ENCODE data around the gene HNF1A.
A peak's percentile ranks its signal among the peaks of the same experiment; 100 is the strongest.

Gene HNF1A

DNA sequence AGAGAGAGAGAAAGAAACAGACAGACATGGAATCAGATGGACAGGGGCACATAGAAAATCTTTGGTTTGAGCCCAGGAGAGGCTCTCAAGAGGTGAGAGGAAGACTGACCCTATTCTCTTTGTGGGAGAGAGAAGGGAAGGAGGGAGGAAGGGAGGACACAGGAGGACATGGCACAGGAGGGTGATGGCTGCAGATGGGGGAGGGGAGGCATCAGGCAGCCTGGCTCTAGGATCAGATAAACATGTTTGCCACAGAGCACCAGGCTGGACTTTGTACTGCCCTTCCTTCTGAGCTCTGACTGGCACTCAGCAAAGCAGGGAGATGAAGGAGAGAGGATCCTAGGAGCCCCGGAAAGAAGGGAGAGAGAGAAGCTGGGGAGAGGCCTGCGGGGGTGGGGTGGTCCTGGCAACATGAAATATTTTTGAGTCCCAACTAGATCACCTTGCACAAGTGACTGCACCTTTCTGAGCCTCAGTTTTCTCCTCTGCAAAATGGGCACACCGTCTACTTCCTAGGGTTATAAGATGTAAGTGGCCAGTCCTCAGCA is 6.1 kb downstream of the HNF1A start:
- H3K4ac ChIP-seq (ENCODE audit: low read length), result no peak overlapping the region
- H3K9me3 ChIP-seq (replicated peaks in 1 of 2; ENCODE audit: control insufficient read depth in 2 of 2, insufficient read depth in 1 of 2, low read depth in 1 of 2, low read length in 2 of 2), result no peaks in the 10 kb centered on the region
- DNase-seq (ENCODE audit: low spot score), result no peak
- H3K9ac ChIP-seq (ENCODE audit: low read depth, low read length, poor library complexity), result no peak overlapping the region
- H3K4me1 ChIP-seq (ENCODE audit: control insufficient read depth in 2 of 2, insufficient read depth in 1 of 2, low read depth in 1 of 2, low read length in 2 of 2), result peaks cover 2 to 16% of the 10 kb centered on the region in 2 donors
- H2AFZ ChIP-seq (ENCODE audit: low read length), result peak overlapping the region; percentile 78
- no peak overlapping the region for H4K91ac ChIP-seq (ENCODE audit: low read depth, low read length, poor library complexity)
- no peak overlapping the region for H3K27ac ChIP-seq (replicated peaks; ENCODE audit: low read length)
- no CpG with 5 or more reads among the region's 3 CpGs for WGBS, 2 donors (ENCODE audit: extremely low coverage in 2 of 2, insufficient read length in 2 of 2, insufficient replicate concordance in 1 of 2)
- H3K18ac ChIP-seq (ENCODE audit: low read length), result no peak overlapping the region
- no peak overlapping the region for H4K8ac ChIP-seq (ENCODE audit: low read depth, low read length)
- no peak overlapping the region for H3K4me3 ChIP-seq (ENCODE audit: low read length in 2 of 2)
- H3K79me1 ChIP-seq (ENCODE audit: low read depth, low read length), result no peaks in the 10 kb centered on the region
- H2BK12ac ChIP-seq (ENCODE audit: low read length), result no peak overlapping the region
- H2BK5ac ChIP-seq (ENCODE audit: low read length), result no peak overlapping the region
- H3K14ac ChIP-seq (ENCODE audit: low read length), result no peak overlapping the region
- H3K36me3 ChIP-seq (replicated peaks in 1 of 2; ENCODE audit: control insufficient read depth in 2 of 2, insufficient read depth in 2 of 2, low read length in 2 of 2), result no peaks in the 10 kb centered on the region
- no peak overlapping the region for H3K4me2 ChIP-seq (ENCODE audit: insufficient read depth, low read length, poor library complexity, severe bottlenecking)
- H2AK5ac ChIP-seq (ENCODE audit: low read depth, low read length), result no peak overlapping the region
- H2BK120ac ChIP-seq (ENCODE audit: low read depth, low read length), result no peak overlapping the region
- H3K27me3 ChIP-seq (ENCODE audit: control insufficient read depth in 3 of 3, insufficient read depth in 3 of 3, low read depth in 1 of 3, low read length in 3 of 3), result peaks cover 0 to 2% (median 0%) of the 10 kb centered on the region in 3 experiments
- H2BK15ac ChIP-seq (ENCODE audit: low read length), result no peak overlapping the region
- H3K23ac ChIP-seq (ENCODE audit: low read depth, low read length, poor library complexity), result no peak overlapping the region

DNA sequence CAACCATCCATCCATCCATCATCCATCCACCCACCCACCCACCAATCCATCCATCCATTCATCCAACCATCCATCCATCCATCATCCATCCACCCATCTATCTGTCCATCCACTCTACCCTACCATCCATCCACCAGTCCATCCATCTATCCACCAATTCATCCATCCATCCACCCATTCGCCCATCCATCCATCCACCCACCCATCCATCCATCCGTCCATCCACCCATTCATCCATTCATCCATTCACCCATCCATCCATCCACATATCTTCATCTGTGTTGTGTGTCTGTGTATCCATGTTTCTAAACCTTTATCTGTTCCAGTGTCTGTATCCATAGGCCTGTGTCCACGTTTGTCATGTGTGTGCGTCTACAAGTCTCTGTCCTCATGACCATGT is 9.9 kb downstream of the HNF1A start:
- DNase-seq (ENCODE audit: low spot score), result no peak
- Histone ChIP-seq H3K79me1 (ENCODE audit: low read depth, low read length) (no peaks in the 10 kb centered on the region), H3K14ac (ENCODE audit: low read length) (no peak overlapping the region), H2AFZ (ENCODE audit: low read length) (no peak overlapping the region), H2BK12ac (ENCODE audit: low read length) (no peak overlapping the region), H3K27me3 (ENCODE audit: control insufficient read depth in 3 of 3, insufficient read depth in 3 of 3, low read depth in 1 of 3, low read length in 3 of 3) (peaks cover 0 to 2% (median 0%) of the 10 kb centered on the region in 3 experiments), H4K91ac (ENCODE audit: low read depth, low read length, poor library complexity) (no peak overlapping the region), H3K9me3 (replicated peaks in 1 of 2; ENCODE audit: control insufficient read depth in 2 of 2, insufficient read depth in 1 of 2, low read depth in 1 of 2, low read length in 2 of 2) (no peaks in the 10 kb centered on the region), H4K8ac (ENCODE audit: low read depth, low read length) (no peak overlapping the region), H2BK5ac (ENCODE audit: low read length) (no peak overlapping the region), H3K18ac (ENCODE audit: low read length) (no peak overlapping the region), H2BK15ac (ENCODE audit: low read length) (no peak overlapping the region), H2AK5ac (ENCODE audit: low read depth, low read length) (no peak overlapping the region), H3K9ac (ENCODE audit: low read depth, low read length, poor library complexity) (peak overlapping the region; percentile 36), H3K36me3 (replicated peaks in 1 of 2; ENCODE audit: control insufficient read depth in 2 of 2, insufficient read depth in 2 of 2, low read length in 2 of 2) (no peaks in the 10 kb centered on the region), H3K23ac (ENCODE audit: low read depth, low read length, poor library complexity) (no peak overlapping the region), H2BK120ac (ENCODE audit: low read depth, low read length) (no peak overlapping the region), H3K27ac (replicated peaks; ENCODE audit: low read length) (no peak overlapping the region), H3K4me1 (ENCODE audit: control insufficient read depth in 2 of 2, insufficient read depth in 1 of 2, low read depth in 1 of 2, low read length in 2 of 2) (peaks cover 2 to 10% of the 10 kb centered on the region in 2 donors), H3K4me2 (ENCODE audit: insufficient read depth, low read length, poor library complexity, severe bottlenecking) (no peak overlapping the region), H3K4ac (ENCODE audit: low read length) (no peak overlapping the region), H3K4me3 (ENCODE audit: low read length in 2 of 2) (no peak overlapping the region)
- no CpG with 5 or more reads among the region's 4 CpGs for WGBS, 2 donors (ENCODE audit: extremely low coverage in 2 of 2, insufficient read length in 2 of 2, insufficient replicate concordance in 1 of 2)

DNA sequence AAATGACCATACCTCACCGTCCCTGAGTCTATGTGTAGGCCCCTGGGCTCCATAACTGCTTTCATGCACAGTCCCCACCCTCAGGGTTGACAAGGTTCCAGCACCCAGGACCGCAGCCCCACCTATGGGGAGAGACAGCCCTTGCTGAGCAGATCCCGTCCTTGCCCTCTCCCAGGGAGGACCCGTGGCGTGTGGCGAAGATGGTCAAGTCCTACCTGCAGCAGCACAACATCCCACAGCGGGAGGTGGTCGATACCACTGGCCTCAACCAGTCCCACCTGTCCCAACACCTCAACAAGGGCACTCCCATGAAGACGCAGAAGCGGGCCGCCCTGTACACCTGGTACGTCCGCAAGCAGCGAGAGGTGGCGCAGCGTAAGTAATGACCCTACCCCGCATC is 10.3 kb downstream of the HNF1A start:
- no peak for DNase-seq (ENCODE audit: low spot score)
- Histone ChIP-seq H4K8ac (ENCODE audit: low read depth, low read length) (no peak overlapping the region), H3K4me2 (ENCODE audit: insufficient read depth, low read length, poor library complexity, severe bottlenecking) (no peak overlapping the region), H3K4me1 (ENCODE audit: control insufficient read depth in 2 of 2, insufficient read depth in 1 of 2, low read depth in 1 of 2, low read length in 2 of 2) (peaks cover 2 to 9% of the 10 kb centered on the region in 2 donors), H3K18ac (ENCODE audit: low read length) (no peak overlapping the region), H2BK12ac (ENCODE audit: low read length) (no peak overlapping the region), H3K14ac (ENCODE audit: low read length) (no peak overlapping the region), H3K27ac (replicated peaks; ENCODE audit: low read length) (no peak overlapping the region), H3K27me3 (ENCODE audit: control insufficient read depth in 3 of 3, insufficient read depth in 3 of 3, low read depth in 1 of 3, low read length in 3 of 3) (peaks cover 0 to 3% (median 2%) of the 10 kb centered on the region in 3 experiments), H3K9me3 (replicated peaks in 1 of 2; ENCODE audit: control insufficient read depth in 2 of 2, insufficient read depth in 1 of 2, low read depth in 1 of 2, low read length in 2 of 2) (no peaks in the 10 kb centered on the region), H3K79me1 (ENCODE audit: low read depth, low read length) (no peaks in the 10 kb centered on the region), H2BK120ac (ENCODE audit: low read depth, low read length) (no peak overlapping the region), H3K9ac (ENCODE audit: low read depth, low read length, poor library complexity) (peak overlapping the region; percentile 36), H2BK5ac (ENCODE audit: low read length) (no peak overlapping the region), H3K23ac (ENCODE audit: low read depth, low read length, poor library complexity) (no peak overlapping the region), H3K36me3 (replicated peaks in 1 of 2; ENCODE audit: control insufficient read depth in 2 of 2, insufficient read depth in 2 of 2, low read length in 2 of 2) (no peaks in the 10 kb centered on the region), H3K4ac (ENCODE audit: low read length) (no peak overlapping the region), H4K91ac (ENCODE audit: low read depth, low read length, poor library complexity) (no peak overlapping the region), H3K4me3 (ENCODE audit: low read length in 2 of 2) (no peak overlapping the region), H2AK5ac (ENCODE audit: low read depth, low read length) (no peak overlapping the region), H2AFZ (ENCODE audit: low read length) (no peak overlapping the region), H2BK15ac (ENCODE audit: low read length) (no peak overlapping the region)
- WGBS, 2 donors (ENCODE audit: extremely low coverage in 2 of 2, insufficient read length in 2 of 2, insufficient replicate concordance in 1 of 2), result no CpG with 5 or more reads among the region's 17 CpGs

DNA sequence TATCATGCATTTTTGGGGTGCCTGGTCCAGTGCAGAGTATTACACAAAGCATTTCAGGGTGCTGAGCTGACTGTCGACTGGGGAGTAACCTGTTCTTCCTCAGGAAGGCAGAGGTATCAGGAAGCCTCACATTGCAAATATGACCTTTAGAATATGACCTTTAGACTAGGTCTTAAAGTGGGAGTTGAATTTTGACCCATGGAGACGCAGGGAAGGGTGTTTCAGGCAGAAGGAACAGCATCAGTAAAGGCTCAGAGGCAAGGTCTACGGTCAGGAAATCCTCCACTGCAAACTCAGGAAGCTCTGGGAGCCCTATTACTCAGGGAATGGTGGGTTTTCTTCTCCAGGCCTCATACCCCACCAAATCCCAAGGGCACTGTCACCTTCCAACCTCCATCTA is 11.3 kb downstream of the HNF1A start:
- Histone ChIP-seq H3K36me3 (replicated peaks in 1 of 2; ENCODE audit: control insufficient read depth in 2 of 2, insufficient read depth in 2 of 2, low read length in 2 of 2) (no peaks in the 10 kb centered on the region), H3K23ac (ENCODE audit: low read depth, low read length, poor library complexity) (no peak overlapping the region), H2BK5ac (ENCODE audit: low read length) (no peak overlapping the region), H4K8ac (ENCODE audit: low read depth, low read length) (no peak overlapping the region), H2BK120ac (ENCODE audit: low read depth, low read length) (no peak overlapping the region), H3K27me3 (ENCODE audit: control insufficient read depth in 3 of 3, insufficient read depth in 3 of 3, low read depth in 1 of 3, low read length in 3 of 3) (peaks cover 0 to 3% (median 2%) of the 10 kb centered on the region in 3 experiments), H3K4me2 (ENCODE audit: insufficient read depth, low read length, poor library complexity, severe bottlenecking) (no peak overlapping the region), H2AFZ (ENCODE audit: low read length) (no peak overlapping the region), H2BK15ac (ENCODE audit: low read length) (no peak overlapping the region), H3K79me1 (ENCODE audit: low read depth, low read length) (no peaks in the 10 kb centered on the region), H3K4me3 (ENCODE audit: low read length in 2 of 2) (no peak overlapping the region), H3K9me3 (replicated peaks in 1 of 2; ENCODE audit: control insufficient read depth in 2 of 2, insufficient read depth in 1 of 2, low read depth in 1 of 2, low read length in 2 of 2) (no peaks in the 10 kb centered on the region), H3K14ac (ENCODE audit: low read length) (no peak overlapping the region), H3K4me1 (ENCODE audit: control insufficient read depth in 2 of 2, insufficient read depth in 1 of 2, low read depth in 1 of 2, low read length in 2 of 2) (no peaks in the 10 kb centered on the region), H2BK12ac (ENCODE audit: low read length) (no peak overlapping the region), H2AK5ac (ENCODE audit: low read depth, low read length) (no peak overlapping the region), H3K9ac (ENCODE audit: low read depth, low read length, poor library complexity) (no peak overlapping the region), H3K4ac (ENCODE audit: low read length) (no peak overlapping the region), H4K91ac (ENCODE audit: low read depth, low read length, poor library complexity) (no peak overlapping the region), H3K27ac (replicated peaks; ENCODE audit: low read length) (no peak overlapping the region), H3K18ac (ENCODE audit: low read length) (no peak overlapping the region)
- WGBS, 2 donors (ENCODE audit: extremely low coverage in 2 of 2, insufficient read length in 2 of 2, insufficient replicate concordance in 1 of 2), result no CpG with 5 or more reads among the region's 3 CpGs
- DNase-seq (ENCODE audit: low spot score), result no peak
